Endothelial cell (in vitro differentiated cells): ENCODE data around the gene MAP2K3. TPM values are rescaled to one million over a fixed set of nuclear protein-coding genes. Genes with fewer than 3 reads are reported as not detected.
A peak's percentile ranks its signal among the peaks of the same experiment; 100 is the strongest.

Experiments
- DNase-seq: peaks from one replicate; pipeline ENCODE4 v3.0.0; 2021; ENCODE audit warnings: low spot score
- H3K27ac Mint-ChIP-seq: one replicate; pipeline ENCODE4 v1.8.0; 2021; ENCODE audit warnings: mixed read lengths, inconsistent platforms; ENCODE audit not compliant: unreplicated experiment
- H3K27me3 Mint-ChIP-seq: one replicate; pipeline ENCODE4 v1.8.0; 2021; ENCODE audit warnings: mild to moderate bottlenecking, moderate library complexity, mixed read lengths, inconsistent platforms; ENCODE audit not compliant: unreplicated experiment
- H3K36me3 Mint-ChIP-seq: one replicate; pipeline ENCODE4 v1.8.0; 2021; ENCODE audit warnings: mild to moderate bottlenecking, low read depth, mixed read lengths, inconsistent platforms; ENCODE audit not compliant: unreplicated experiment
- H3K4me1 Mint-ChIP-seq: one replicate; pipeline ENCODE4 v1.8.0; 2021; ENCODE audit warnings: mild to moderate bottlenecking, mixed read lengths, inconsistent platforms; ENCODE audit not compliant: unreplicated experiment
- H3K4me3 Mint-ChIP-seq: one replicate; pipeline ENCODE4 v1.8.0; 2021; ENCODE audit warnings: mild to moderate bottlenecking, mixed read lengths, inconsistent platforms; ENCODE audit not compliant: unreplicated experiment
- H3K9me3 Mint-ChIP-seq: one replicate; pipeline ENCODE4 v1.8.0; 2021; ENCODE audit warnings: mixed read lengths, inconsistent platforms; ENCODE audit not compliant: unreplicated experiment
- CTCF ChIP-seq: fragments of 200-600 bp; sonication (generic); IDR thresholded peaks from one replicate; pipeline ENCODE4 v1.5.0; 2021; ENCODE audit warnings: antibody characterized with exemption; ENCODE audit not compliant: unreplicated experiment
- total RNA-seq: library from RNA; stranded (reverse); fragmentation: NEBNext Ultra II Directional; extraction: Animal tissue kit (Norgen Biotek cat#: 25700); gene quantifications from one replicate; pipeline ENCODE4 v1.2.1, GENCODE V29; 2021; ENCODE audit not compliant: unreplicated experiment

The MAP2K3 gene
- total RNA-seq, 1 donor from 2014 or later: 65.8 TPM

- TF ChIP-seq CTCF: no peak
- DNase-seq: peak; percentile 71
- Mint-ChIP-seq H3K27me3 (peaks cover 19% of the 10 kb centered on the region), H3K27ac (no peak within 1 kb of the TSS), H3K9me3 (no peaks in the 10 kb centered on the region), H3K4me1 (peaks cover 7% of the 10 kb centered on the region), H3K4me3 (peak within 1 kb of the TSS; percentile 88), H3K36me3 (peaks cover 6% of the 10 kb centered on the region)
These were observed 31.5 kb upstream of the MAP2K3 start, which contains the start of gene NATD1 for GRCh38 chr17:21252796-21253645. Gene NATD1 (minus strand): TSS chr17:21253410. CDS start chr17:21253264, 146 bp downstream.

GRCh38 chr17:21253646-21254441 is 30.7 kb upstream of the MAP2K3 start:
- Mint-ChIP-seq H3K27me3 (peaks cover 20% of the 10 kb centered on the region), H3K4me1 (peaks cover 7% of the 10 kb centered on the region), H3K9me3 (no peaks in the 10 kb centered on the region), H3K27ac (no peak overlapping the region), H3K36me3 (peaks cover 6% of the 10 kb centered on the region), H3K4me3 (peak overlapping the region; percentile 81)
- no peak for TF ChIP-seq CTCF
- DNase-seq: no peak

GRCh38 chr17:21258593-21258992 is 25.9 kb upstream of the MAP2K3 start:
- Mint-ChIP-seq H3K27me3 (peaks cover 2% of the 10 kb centered on the region), H3K9me3 (no peaks in the 10 kb centered on the region), H3K36me3 (no peaks in the 10 kb centered on the region), H3K4me1 (no peaks in the 10 kb centered on the region), H3K27ac (no peak overlapping the region), H3K4me3 (no peak overlapping the region)
- no peak for TF ChIP-seq CTCF
- no peak for DNase-seq

- Mint-ChIP-seq H3K36me3 (no peaks in the 10 kb centered on the region), H3K9me3 (no peaks in the 10 kb centered on the region), H3K4me1 (peaks cover 2% of the 10 kb centered on the region), H3K27me3 (peaks cover 6% of the 10 kb centered on the region), H3K27ac (no peak overlapping the region), H3K4me3 (no peak overlapping the region)
- no peak for TF ChIP-seq CTCF
- DNase-seq: no peak
These were observed 22.1 kb upstream of the MAP2K3 start for GRCh38 chr17:21262259-21262993.
